HepG2 (cell line): Measurements from ENCODE around the gene HOXB4. TPM values are rescaled to one million over a fixed set of nuclear protein-coding genes. Genes with fewer than 3 reads are reported as not detected.
A peak's percentile ranks its signal among the peaks of the same experiment; 100 is the strongest.

Source experiments
- ATAC-seq: fragments of 200-7000 bp; cut with Tn5 transposase; 3 replicates; pipeline ENCODE4 v1.9.1; 2020; ENCODE audit warnings: mild to moderate bottlenecking, moderate library complexity
- BruUV-seq: library from RNA; stranded (reverse); fragments of 400-500 nt; replicated peaks from 2 replicates; lab custom pipeline; 2021; lab: Mats Ljungman, UMichigan
- CTCF ChIA-PET: fragments of 300-600 bp; formaldehyde crosslinking; extraction: SDS; loops from one replicate; lab custom pipeline; 2021; ENCODE audit warnings: low total read pairs, inconsistent platforms, low intra/inter-chr PET ratio; lab: Yijun Ruan, JAX
- POLR2A ChIA-PET: fragments of 350-600 bp; sonication (Branson Sonifier 250); formaldehyde crosslinking; loops from one replicate; lab custom pipeline; 2020; ENCODE audit warnings: antibody characterized with exemption, inconsistent platforms; lab: Yijun Ruan, JAX
- DNase-seq: peaks from one replicate; pipeline ENCODE4 v3.0.0-alpha.2; 2015; ENCODE audit warnings: low spot score
- FAIRE-seq: peaks from 3 replicates; lab custom pipeline; 2011; peaks lifted over from hg19 to GRCh38; lab: Jason Lieb, UNC
- H2AFZ ChIP-seq: one replicate; pipeline ENCODE4 v1.6.1; 2011; ENCODE audit warnings: low read length, inconsistent platforms
- H3K27ac ChIP-seq: fragments of 300-600 bp; 3 replicates; pipeline ENCODE4 v1.8.0; 2011; ENCODE audit warnings: mixed run types, mild to moderate bottlenecking, mixed read lengths, low read length, inconsistent platforms; ENCODE audit not compliant: insufficient read depth; ENCODE audit errors: extremely low read length
- H3K27me3 ChIP-seq, 2 experiments: fragments of 200-600 bp in 1 of 2; 2 replicates in 1 of 2; 3 replicates in 1 of 2; pipeline versions ENCODE4 v1.6.0 to v1.8.0; 2011; ENCODE audit warnings: low read length in 2 of 2, mild to moderate bottlenecking in 2 of 2, moderate library complexity in 2 of 2, inconsistent platforms in 1 of 2; ENCODE audit not compliant: insufficient read depth in 2 of 2, control insufficient read depth in 1 of 2
- H3K36me3 ChIP-seq, 2 experiments: fragments of 200-600 bp in 1 of 2; replicated peaks in 1 of 2; 2 replicates in 1 of 2; 3 replicates in 1 of 2; pipeline versions ENCODE4 v1.5.1 to v1.8.0; 2011; ENCODE audit warnings: low read length in 2 of 2, inconsistent platforms in 1 of 2; ENCODE audit not compliant: insufficient read depth in 2 of 2, control insufficient read depth in 1 of 2
- H3K4me1 ChIP-seq: 2 replicates; pipeline ENCODE4 v1.5.1; 2012; ENCODE audit warnings: low read length, inconsistent platforms; ENCODE audit not compliant: insufficient read depth
- H3K4me2 ChIP-seq: 2 replicates; pipeline ENCODE4 v1.6.0; 2011; ENCODE audit warnings: low read depth, low read length, inconsistent platforms
- H3K4me3 ChIP-seq, 3 experiments: fragments of 200-600 bp in 1 of 3; sonication (generic), shearing (Covaris generic) in 1 of 3; replicated peaks in 1 of 3; 2 replicates each; pipeline ENCODE4 v1.5.1; 2011 to 2016; ENCODE audit warnings: low read length in 3 of 3, inconsistent platforms in 2 of 3, low read depth in 2 of 3, mild to moderate bottlenecking in 2 of 3, control low read depth in 1 of 3, mixed read lengths in 1 of 3; ENCODE audit not compliant: insufficient read depth in 1 of 3
- H3K79me2 ChIP-seq: one replicate; pipeline ENCODE4 v1.6.1; 2011; ENCODE audit warnings: low read length, inconsistent platforms; ENCODE audit not compliant: insufficient read depth
- H3K9ac ChIP-seq: 2 replicates; pipeline ENCODE4 v1.6.0; 2011; ENCODE audit warnings: mild to moderate bottlenecking, low read depth, low read length, inconsistent platforms; ENCODE audit not compliant: insufficient read depth
- H3K9me3 ChIP-seq: 2 replicates; pipeline ENCODE4 v1.5.1; 2012; ENCODE audit warnings: mild to moderate bottlenecking, low read length
- H4K20me1 ChIP-seq: 2 replicates; pipeline ENCODE4 v1.6.0; 2011; ENCODE audit warnings: inconsistent platforms, mild to moderate bottlenecking, low read length, moderate library complexity; ENCODE audit not compliant: insufficient read depth
- AGO1 ChIP-seq: fragments of 200-400 bp; formaldehyde crosslinking; IDR thresholded peaks from 2 replicates; pipeline ENCODE4 v1.6.1; 2017; ENCODE audit warnings: mild to moderate bottlenecking, low read depth, low read length, moderate library complexity; ENCODE audit not compliant: poor library complexity, severe bottlenecking
- ATF7-NPFF ChIP-seq: sonication (generic); formaldehyde crosslinking; IDR thresholded peaks from 2 replicates; pipeline ENCODE4 v1.8.1; 2023; ENCODE audit warnings: mild to moderate bottlenecking, low read depth, missing genetic modification reagents, moderate library complexity
- GFI1 ChIP-seq: sonication (generic); formaldehyde crosslinking; IDR thresholded peaks from 2 replicates; pipeline ENCODE4 v1.5.0; 2020; ENCODE audit warnings: missing genetic modification reagents, mild to moderate bottlenecking, borderline replicate concordance
- GZF1 ChIP-seq: sonication (generic); formaldehyde crosslinking; IDR thresholded peaks from 2 replicates; pipeline ENCODE4 v1.5.1; 2020; ENCODE audit warnings: mild to moderate bottlenecking, missing genetic modification reagents
- KDM5B ChIP-seq: sonication (generic); formaldehyde crosslinking; IDR thresholded peaks from 2 replicates; pipeline ENCODE4 v1.4.0; 2020; ENCODE audit warnings: missing genetic modification reagents, mild to moderate bottlenecking, borderline replicate concordance
- MTF2 ChIP-seq: sonication (generic); formaldehyde crosslinking; IDR thresholded peaks from 2 replicates; pipeline ENCODE4 v1.5.0; 2020; ENCODE audit warnings: missing genetic modification reagents, borderline replicate concordance
- SALL1 ChIP-seq: sonication (generic); formaldehyde crosslinking; IDR thresholded peaks from 2 replicates; pipeline ENCODE4 v1.8.0; 2022; ENCODE audit warnings: mild to moderate bottlenecking, missing genetic modification reagents
- ZEB1 ChIP-seq: IDR thresholded peaks from 2 replicates; pipeline ENCODE4 v1.6.1; 2012; ENCODE audit warnings: mild to moderate bottlenecking, low read depth, inconsistent platforms; ENCODE audit not compliant: insufficient replicate concordance
- ZNF180 ChIP-seq: sonication (generic); formaldehyde crosslinking; IDR thresholded peaks from 2 replicates; pipeline ENCODE4 v1.4.0; 2020; ENCODE audit warnings: low read depth, missing genetic modification reagents, borderline replicate concordance
- ZNF567 ChIP-seq: sonication (generic); formaldehyde crosslinking; IDR thresholded peaks from 2 replicates; pipeline ENCODE4 v1.8.1; 2023; ENCODE audit warnings: mild to moderate bottlenecking, missing genetic modification reagents, borderline replicate concordance
- ZNF709 ChIP-seq: sonication (generic); formaldehyde crosslinking; IDR thresholded peaks from 2 replicates; pipeline ENCODE4 v1.5.0; 2020; ENCODE audit warnings: mild to moderate bottlenecking, missing genetic modification reagents
- ZNF768 ChIP-seq: sonication (generic); formaldehyde crosslinking; IDR thresholded peaks from 2 replicates; pipeline ENCODE4 v1.4.0; 2020; ENCODE audit warnings: missing genetic modification reagents
- ZSCAN29 ChIP-seq: sonication (generic); formaldehyde crosslinking; conservative IDR thresholded peaks from 2 replicates; pipeline ENCODE4 v1.4.0; 2020; ENCODE audit warnings: mild to moderate bottlenecking, missing genetic modification reagents
- WGBS: methylation state at CpG from one replicate; pipeline ENCODE4 v1.1.6; 2017; ENCODE audit warnings: low lambda C conversion rate; 5-methylcytosine and 5-hydroxymethylcytosine counted together
- in situ Hi-C: cut with HindIII; loops from 2 replicates; pipeline ENCODE4 v1.10.0; 2017; ENCODE audit warnings: low pct_unique_long_range_greater_than_20kb; ENCODE audit not compliant: extremely low pct_ligation_motif_present
- intact Hi-C: fragments of 100-400 bp; cut with micrococcal nuclease; formaldehyde crosslinking; loops from one replicate; pipeline ENCODE4 v1.10.0; 2022; ENCODE audit not compliant: unreplicated experiment
- polyA plus RNA-seq, 8 experiments: library from polyadenylated mRNA; depleted of rRNA in 3 of 8; stranded (reverse) in 7 of 8; unstranded in 1 of 8; fragments of >200 nt; fragmentation: Illumina TruSeq in 4 of 8; extraction: Trizol in 4 of 8; gene quantifications; 2 replicates each; pipeline versions ENCODE4 v1.2.1 to v1.2.3, GENCODE V29; 2011 to 2016; ENCODE audit warnings: low read depth in 4 of 8, missing spikeins in 1 of 8, mixed read lengths in 1 of 8; ENCODE audit not compliant: insufficient read depth in 1 of 8
- total RNA-seq, 5 experiments: library from RNA; depleted of rRNA; stranded (reverse); fragments of >200 nt; fragmentation: Illumina TruSeq; extraction: Trizol; gene quantifications; 2 replicates each; pipeline ENCODE4 v1.2.3, GENCODE V29; 2016; ENCODE audit warnings: low read depth in 1 of 5
- TF ChIP-seq, protein P1 (sequence below), 2 experiments: fragments of 450-650 bp in 1 of 2; sonication (generic) in 1 of 2; formaldehyde crosslinking in 1 of 2; IDR thresholded peaks; 2 replicates each; pipeline versions ENCODE4 v1.6.1 to v1.8.0; 2016 to 2022; ENCODE audit warnings: antibody characterized with exemption in 1 of 2, mild to moderate bottlenecking in 1 of 2, missing genetic modification reagents in 1 of 2

The HOXB4 gene
- total and polyA plus RNA-seq, 2 of the 13 experiments (the other 11 are each of a cell fraction or from before 2014, with no cell fraction given), result not detected

- H3K4me2 ChIP-seq, result peak within 1 kb of the TSS; percentile 74
- DNase-seq (no peak), ATAC-seq (peak; percentile 44), FAIRE-seq (no peak)
- ChIA-PET POLR2A (no interaction called here), CTCF (no interaction called here)
- in situ Hi-C loops (loop anchor here (5.0 kb wide), 1 partner anchor 583 kb away; no protein-coding TSS in a partner anchor), intact Hi-C loops (no loop called here)
- H4K20me1 ChIP-seq, result no peaks in the 10 kb centered on the region; the same call in 1 of the 2 replicates
- H3K4me1 ChIP-seq, result peaks cover 23% of the 10 kb centered on the region
- H3K9me3 ChIP-seq, result no peaks in the 10 kb centered on the region
- BruUV-seq, result no TSS peak
- H3K4me3 ChIP-seq, result peak within 1 kb of the TSS; percentile 19 to 72 (median 45); a peak in 5 of 6 replicates
- H3K36me3 ChIP-seq, result no peaks in the 10 kb centered on the region
- whole genome bisulfite sequencing, result 23% methylated on average over 42 of the region's 79 CpGs
- H2AFZ ChIP-seq, result no peak within 1 kb of the TSS
- no peaks in the 10 kb centered on the region for H3K79me2 ChIP-seq
- no peak within 1 kb of the TSS for H3K27ac ChIP-seq
- peaks cover 21 to 95% of the 10 kb centered on the region in 2 experiments; a peak in 4 of 5 replicates for H3K27me3 ChIP-seq
- no peak within 1 kb of the TSS for H3K9ac ChIP-seq
- peak; percentile 99 for TF ChIP-seq MTF2
- peak; percentile 45; the same call in 1 of the 2 replicates for TF ChIP-seq KDM5B
- 0 out of 2 replicates have a peak, but pooled peaks have one; percentile 34 for TF ChIP-seq GZF1 (CRISPR knock-in tag)
- peak; percentile 33; the same call in 1 of the 2 replicates for TF ChIP-seq ZNF768 (CRISPR knock-in tag)
- TF ChIP-seq SALL1, result no peak
- no peak for TF ChIP-seq ZNF709 (CRISPR knock-in tag)
- no peak for TF ChIP-seq GFI1 (CRISPR knock-in tag)
- peak; percentile 52 for TF ChIP-seq AGO1
- TF ChIP-seq ZNF567, result no peak
- TF ChIP-seq, protein P1, sequence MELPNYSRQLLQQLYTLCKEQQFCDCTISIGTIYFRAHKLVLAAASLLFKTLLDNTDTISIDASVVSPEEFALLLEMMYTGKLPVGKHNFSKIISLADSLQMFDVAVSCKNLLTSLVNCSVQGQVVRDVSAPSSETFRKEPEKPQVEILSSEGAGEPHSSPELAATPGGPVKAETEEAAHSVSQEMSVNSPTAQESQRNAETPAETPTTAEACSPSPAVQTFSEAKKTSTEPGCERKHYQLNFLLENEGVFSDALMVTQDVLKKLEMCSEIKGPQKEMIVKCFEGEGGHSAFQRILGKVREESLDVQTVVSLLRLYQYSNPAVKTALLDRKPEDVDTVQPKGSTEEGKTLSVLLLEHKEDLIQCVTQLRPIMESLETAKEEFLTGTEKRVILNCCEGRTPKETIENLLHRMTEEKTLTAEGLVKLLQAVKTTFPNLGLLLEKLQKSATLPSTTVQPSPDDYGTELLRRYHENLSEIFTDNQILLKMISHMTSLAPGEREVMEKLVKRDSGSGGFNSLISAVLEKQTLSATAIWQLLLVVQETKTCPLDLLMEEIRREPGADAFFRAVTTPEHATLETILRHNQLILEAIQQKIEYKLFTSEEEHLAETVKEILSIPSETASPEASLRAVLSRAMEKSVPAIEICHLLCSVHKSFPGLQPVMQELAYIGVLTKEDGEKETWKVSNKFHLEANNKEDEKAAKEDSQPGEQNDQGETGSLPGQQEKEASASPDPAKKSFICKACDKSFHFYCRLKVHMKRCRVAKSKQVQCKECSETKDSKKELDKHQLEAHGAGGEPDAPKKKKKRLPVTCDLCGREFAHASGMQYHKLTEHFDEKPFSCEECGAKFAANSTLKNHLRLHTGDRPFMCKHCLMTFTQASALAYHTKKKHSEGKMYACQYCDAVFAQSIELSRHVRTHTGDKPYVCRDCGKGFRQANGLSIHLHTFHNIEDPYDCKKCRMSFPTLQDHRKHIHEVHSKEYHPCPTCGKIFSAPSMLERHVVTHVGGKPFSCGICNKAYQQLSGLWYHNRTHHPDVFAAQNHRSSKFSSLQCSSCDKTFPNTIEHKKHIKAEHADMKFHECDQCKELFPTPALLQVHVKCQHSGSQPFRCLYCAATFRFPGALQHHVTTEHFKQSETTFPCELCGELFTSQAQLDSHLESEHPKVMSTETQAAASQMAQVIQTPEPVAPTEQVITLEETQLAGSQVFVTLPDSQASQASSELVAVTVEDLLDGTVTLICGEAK (IDR thresholded peaks at IDR 0.05), result no peak
- TF ChIP-seq, protein P1 (CRISPR knock-in tag; IDR thresholded peaks at IDR 0.05), result no peak
- peak; percentile 99 for TF ChIP-seq ZSCAN29 (CRISPR knock-in tag)
- no peak for TF ChIP-seq ZEB1
- no peak for TF ChIP-seq ATF7-NPFF (CRISPR knock-in tag)
- TF ChIP-seq ZNF180, result no peak
Observed at GRCh38 chr17:48610282-48611211, 32.4 kb upstream of the HOXB4 start, which contains the start of gene HOXB7. Gene HOXB7, minus strand, starts transcription at chr17:48611017. Its CDS starts 99 bp downstream, at chr17:48610918.
